Heart left ventricle (tissue), 16 donors: ENCODE data around the gene TMEM208. TPM values are rescaled to one million over a fixed set of nuclear protein-coding genes. Genes with fewer than 3 reads are reported as not detected.

Source experiments
- ATAC-seq, 4 donors: fragments of 200-7000 bp; cut with Tn5 transposase; one replicate each; pipeline ENCODE4 v1.9.1; 2020 to 2022; ENCODE audit warnings: moderate library complexity in 4 of 4, mild to moderate bottlenecking in 3 of 4, moderate number of reproducible peaks in 1 of 4
- DNase-seq, 5 donors: peaks; one replicate each; pipeline ENCODE4 v3.0.0-alpha.2; 2020
- H3K27ac ChIP-seq, 12 donors: fragments of 200-600 bp; sonication (generic) in 4 of 12; one replicate each; pipeline versions ENCODE4 v1.5.0 to v1.8.0; 2016 to 2022; ENCODE audit warnings: mild to moderate bottlenecking in 2 of 12
- H3K27me3 ChIP-seq, 9 donors: fragments of 200-600 bp; sonication (generic) in 2 of 9; one replicate each; pipeline versions ENCODE4 v1.5.1 to v1.8.0; 2016 to 2022; ENCODE audit warnings: mild to moderate bottlenecking in 3 of 9
- H3K36me3 ChIP-seq, 9 donors: fragments of 200-600 bp; sonication (generic) in 2 of 9; one replicate each; pipeline versions ENCODE4 v1.5.0 to v1.8.0; 2018 to 2022; ENCODE audit warnings: mild to moderate bottlenecking in 2 of 9
- H3K4me1 ChIP-seq, 12 donors: fragments of 200-600 bp; sonication (generic) in 4 of 12; one replicate each; pipeline versions ENCODE4 v1.5.0 to v1.8.0; 2016 to 2022; ENCODE audit warnings: mild to moderate bottlenecking in 3 of 12
- H3K4me3 ChIP-seq, 12 donors: fragments of 200-600 bp; sonication (generic) in 4 of 12; one replicate each; pipeline versions ENCODE4 v1.5.0 to v1.8.0; 2017 to 2022; ENCODE audit warnings: mild to moderate bottlenecking in 9 of 12, moderate library complexity in 4 of 12
- H3K9me3 ChIP-seq, 12 donors: fragments of 200-600 bp; sonication (generic) in 4 of 12; one replicate each; pipeline versions ENCODE4 v1.5.0 to v1.8.0; 2016 to 2022; ENCODE audit warnings: mild to moderate bottlenecking in 1 of 12
- CTCF ChIP-seq, 12 donors: fragments of 200-600 bp; sonication (generic) in 4 of 12; IDR thresholded peaks; one replicate each; pipeline versions ENCODE4 v1.5.0 to v1.8.0; 2018 to 2022; ENCODE audit warnings: antibody characterized with exemption in 12 of 12, mild to moderate bottlenecking in 5 of 12
- POLR2A ChIP-seq, 2 donors: fragments of 450-650 bp; IDR thresholded peaks; one replicate each; pipeline ENCODE4 v1.6.1; 2017; ENCODE audit warnings: antibody characterized with exemption in 2 of 2, mild to moderate bottlenecking in 2 of 2, moderate library complexity in 2 of 2
- WGBS, 4 donors: extraction: QIAGEN DNeasy Blood & Tissue Kit in 2 of 4; methylation state at CpG; one replicate each; pipeline versions ENCODE4 v1.1.5 to v1.1.7; 2013 to 2018; 5-methylcytosine and 5-hydroxymethylcytosine counted together
- intact Hi-C, 10 donors: fragments of 100-400 bp; cut with DNase I; formaldehyde crosslinking; loops; one replicate each; pipeline versions ENCODE4 v1.11.1 to v1.14.2; 2022
- long read RNA-seq, 3 donors: library from polyadenylated mRNA; unstranded; transcript quantifications; one replicate each; pipeline ENCODE4 v2.0.0, GENCODE V29; 2020 to 2021
- polyA plus RNA-seq, 2 donors: library from polyadenylated mRNA; stranded (reverse); fragments of 200-250 nt; gene quantifications; one replicate each; pipeline ENCODE4 v1.2.3, GENCODE V29; 2013
- total RNA-seq, 9 donors: library from RNA; depleted of rRNA in 2 of 9; stranded (reverse); fragments of >200 nt in 2 of 9; fragmentation: NEBNext Ultra II Directional in 3 of 9; extraction: Animal tissue kit (Norgen Biotek cat#: 25700) in 3 of 9; gene quantifications; one replicate each; pipeline versions ENCODE4 v1.1.0 to v1.2.4, GENCODE V29; 2016 to 2023
- donor health status: ischemic (EF 13 %, LVEDD 7.1; RV severe dilation, severe dysfunction).
- donor health status: healthy with polysubstance abuse.
- donor health status: DM: no; HTN: yes; CAD: no.
- donor health status: DM: no; HTN: no; CAD: no.
- donor health status: ischemic (EF 25% LVEDD 6.9; RV normal size, moderate dysfunction).
- donor health status: ischemic (EF 25% LVEDD 5.7; RV mildly dilated, moderate dysfunction).
- donor health status: healthy.
- donor health status: DM: yes; HTN: yes; CAD: no.
- donor health status: ischemic (EF 35%, LVEDD 5.7; RV mildly dilated, moderate dysfunction).
- donor health status: nonischemic (EF 11% LVEDD 7.7; RV severe dilation, severe dysfunction).
- donor health status: DM: yes; HTN: yes; CAD: no.
- donor health status: PGD.
- donor health status: ischemic (EF 29% LVEDD 5.4; RV normal size, mild dysfunction).
- donor health status: nonischemic (EF 23%, LVEDD 6.1; RV moderate dilation, normal function).

The TMEM208 gene
- 10 to 100 TPM in 6 of 9 donors, 1 to 10 TPM in 3; 6.2 to 21.8 (median 11.9) TPM for total RNA-seq
- polyA plus RNA-seq, result 10 to 100 TPM; 49.5 to 79.7 TPM
- long read RNA-seq, donor 1, transcript TMEM208-201 (6 exons, 793 nt), result major isoform, 5 of 5 reads
- long read RNA-seq, donor 1, partial matches to known transcripts, result 0 of 5 reads
- long read RNA-seq, donor 1, other reads (novel, unspliced or antisense), result 0 of 5 reads
- long read RNA-seq, donor 2, transcript TMEM208-201 (6 exons, 793 nt), result major isoform, 10 of 11 reads
- long read RNA-seq, donor 2, partial matches to known transcripts, result 0 of 11 reads
- long read RNA-seq, donor 2, other reads (novel, unspliced or antisense), result 1 of 11 reads
- long read RNA-seq, donor 3, transcript TMEM208-201 (6 exons, 793 nt), result major isoform, 9 of 11 reads
- long read RNA-seq, donor 3, partial matches to known transcripts, result 1 of 11 reads
- long read RNA-seq, donor 3, other reads (novel, unspliced or antisense), result 0 of 11 reads

DNA sequence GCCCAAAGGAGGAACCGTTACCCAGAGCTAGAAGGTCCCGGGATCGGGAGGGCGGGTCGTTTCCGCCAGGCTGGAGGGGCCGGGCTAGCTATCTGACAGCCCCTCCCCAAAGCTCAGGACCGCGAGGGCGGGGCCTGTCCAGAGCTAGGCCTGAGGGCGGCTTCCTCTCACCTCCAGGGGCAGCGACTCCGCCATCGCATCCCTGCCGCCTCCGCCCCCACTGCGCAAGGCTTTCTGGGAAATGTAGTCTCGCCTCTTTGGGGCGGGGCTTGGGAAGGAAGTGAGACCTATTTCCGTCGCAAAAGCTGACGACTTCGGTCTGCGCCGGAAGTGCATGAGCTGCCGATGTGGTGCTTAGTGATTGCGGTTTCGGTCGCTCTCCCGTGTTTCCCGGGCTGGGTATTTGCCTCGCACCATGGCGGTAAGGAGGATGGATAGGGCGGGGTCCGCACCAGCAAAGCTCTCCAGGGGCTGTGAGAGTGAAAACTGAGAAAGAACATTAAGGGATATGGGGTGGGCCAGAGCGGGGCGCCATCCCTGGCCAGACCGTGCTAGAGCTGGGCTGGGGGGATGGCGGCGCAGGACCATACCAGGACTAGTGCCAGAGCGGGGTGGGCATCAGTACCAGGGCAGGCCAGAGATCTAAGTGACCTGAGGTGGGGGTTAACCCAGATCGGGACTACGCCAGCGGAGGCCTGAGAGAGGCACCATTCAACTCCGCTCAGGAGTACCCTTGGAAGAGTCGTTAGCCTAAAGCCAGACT, at the start of gene TMEM208:
Gene TMEM208 (plus strand): TSS at position 327 of the 763 bp plus-strand sequence. CDS start 89 bp downstream, at position 416.
- H3K36me3 ChIP-seq, result peaks cover 0 to 48% (median 40%) of the 10 kb centered on the region in 9 donors
- intact Hi-C loops, result loop anchor here in 5 of 10 donors (2.0 to 5.0 kb wide), 3 partner anchors 20 to 44 kb away; partner anchors contain the start of genes E2F4 (in 4 of the 5), EXOC3L1 (in 4 of the 5), FHOD1 (in 1 of the 5) and MATCAP1 (in 1 of the 5)

GRCh38 chr16:67177743-67178699, 48.9 kb upstream of the TMEM208 start:
- DNase-seq (peak in 2 of 5 donors; percentile 70 to 71), ATAC-seq (peak in 3 of 4 donors; percentile 23 to 42 (median 38))
- H3K4me1 ChIP-seq, result peaks cover 5 to 61% (median 36%) of the 10 kb centered on the region in 12 donors
- H3K9me3 ChIP-seq, result no peaks in the 10 kb centered on the region
- TF ChIP-seq CTCF (IDR thresholded peaks at IDR 0.05) (no peak), POLR2A (IDR thresholded peaks at IDR 0.05) (no peak)
- H3K36me3 ChIP-seq, result peaks cover 0 to 13% (median 0%) of the 10 kb centered on the region in 9 donors
- intact Hi-C loops, result loop anchor here in 1 of 10 donors (10.0 kb wide), 1 partner anchor 63 kb away; no protein-coding TSS in a partner anchor
- WGBS, 4 donors, result 6 to 30% (median 17%) methylated on average over 16 to 73 of the region's 73 CpGs
- H3K27me3 ChIP-seq, result peaks cover 0 to 4% (median 0%) of the 10 kb centered on the region in 9 donors
- H3K27ac ChIP-seq, result peak overlapping the region in 8 of 12 donors; percentile 6 to 77 (median 41)
- peak overlapping the region; percentile 10 to 63 (median 50) for H3K4me3 ChIP-seq

More for the DNA sequence above, at the start of gene TMEM208:
- Histone ChIP-seq H3K27ac (peak within 1 kb of the TSS; percentile 66 to 94 (median 90)), H3K4me1 (peaks cover 2 to 32% (median 17%) of the 10 kb centered on the region in 12 donors), H3K9me3 (no peaks in the 10 kb centered on the region), H3K27me3 (no peaks in the 10 kb centered on the region), H3K4me3 (peak within 1 kb of the TSS; percentile 55 to 97 (median 84))
- DNase-seq, result peak; percentile 98 to 99 (median 99)
- WGBS, 4 donors, result 0 to 1% (median 1%) methylated on average over 35 to 46 of the region's 46 CpGs
- peak in 6 of 12 donors; percentile 1 to 39 (median 13) for TF ChIP-seq CTCF (IDR thresholded peaks at IDR 0.05)
- TF ChIP-seq POLR2A (IDR thresholded peaks at IDR 0.05), result peak in 1 of 2 donors; percentile 70
- ATAC-seq, result peak; percentile 95 to 98 (median 96)

- H3K27me3 ChIP-seq, result peaks cover 0 to 2% (median 0%) of the 10 kb centered on the region in 9 donors
- ATAC-seq, result no peak
- peaks cover 0 to 13% (median 0%) of the 10 kb centered on the region in 9 donors for H3K36me3 ChIP-seq
- H3K4me1 ChIP-seq, result peaks cover 5 to 54% (median 30%) of the 10 kb centered on the region in 12 donors
- H3K9me3 ChIP-seq, result no peaks in the 10 kb centered on the region
- no peak overlapping the region for H3K4me3 ChIP-seq
- no peak overlapping the region for H3K27ac ChIP-seq
- intact Hi-C loops, result loop anchor here in 3 of 10 donors (10.0 kb wide), 2 partner anchors 65 to 205 kb away; no protein-coding TSS in a partner anchor
- TF ChIP-seq POLR2A (IDR thresholded peaks at IDR 0.05), result no peak
- TF ChIP-seq CTCF (IDR thresholded peaks at IDR 0.05), result no peak
- DNase-seq, result no peak
- 86 to 97% (median 93%) methylated on average over 6 to 13 of the region's 13 CpGs for WGBS, 4 donors
These were observed 47.4 kb upstream of the TMEM208 start for GRCh38 chr16:67179421-67180080.
